PFSK-1 (cell line): ENCODE data around the gene TAF15.

Experiments used
- POLR2AphosphoS5 ChIP-seq: IDR thresholded peaks from 2 replicates; pipeline ENCODE4 v1.6.1; 2012; ENCODE audit warnings: low read depth, mild to moderate bottlenecking, control low read depth, low read length, moderate library complexity
- SIN3A ChIP-seq: IDR thresholded peaks from 2 replicates; pipeline ENCODE4 v1.6.1; 2012; ENCODE audit warnings: mild to moderate bottlenecking, low read length, moderate library complexity, borderline replicate concordance; ENCODE audit not compliant: insufficient read depth
- TAF1 ChIP-seq: IDR thresholded peaks from 2 replicates; pipeline ENCODE4 v1.6.1; 2012; ENCODE audit warnings: low read length, control low read depth, borderline replicate concordance; ENCODE audit not compliant: insufficient read depth
- TF ChIP-seq, protein P1 (sequence below), 2 experiments: IDR thresholded peaks; 2 replicates each; pipeline versions ENCODE4 v1.6.1 to v1.8.0; 2011 to 2012; ENCODE audit warnings: low read depth in 2 of 2, low read length in 2 of 2, control low read depth in 1 of 2, inconsistent platforms in 1 of 2, mild to moderate bottlenecking in 1 of 2, moderate library complexity in 1 of 2; ENCODE audit not compliant: insufficient read depth in 1 of 2

- TF ChIP-seq POLR2AphosphoS5 (no peak), TAF1 (no peak), SIN3A (no peak)
- TF ChIP-seq, protein P1, sequence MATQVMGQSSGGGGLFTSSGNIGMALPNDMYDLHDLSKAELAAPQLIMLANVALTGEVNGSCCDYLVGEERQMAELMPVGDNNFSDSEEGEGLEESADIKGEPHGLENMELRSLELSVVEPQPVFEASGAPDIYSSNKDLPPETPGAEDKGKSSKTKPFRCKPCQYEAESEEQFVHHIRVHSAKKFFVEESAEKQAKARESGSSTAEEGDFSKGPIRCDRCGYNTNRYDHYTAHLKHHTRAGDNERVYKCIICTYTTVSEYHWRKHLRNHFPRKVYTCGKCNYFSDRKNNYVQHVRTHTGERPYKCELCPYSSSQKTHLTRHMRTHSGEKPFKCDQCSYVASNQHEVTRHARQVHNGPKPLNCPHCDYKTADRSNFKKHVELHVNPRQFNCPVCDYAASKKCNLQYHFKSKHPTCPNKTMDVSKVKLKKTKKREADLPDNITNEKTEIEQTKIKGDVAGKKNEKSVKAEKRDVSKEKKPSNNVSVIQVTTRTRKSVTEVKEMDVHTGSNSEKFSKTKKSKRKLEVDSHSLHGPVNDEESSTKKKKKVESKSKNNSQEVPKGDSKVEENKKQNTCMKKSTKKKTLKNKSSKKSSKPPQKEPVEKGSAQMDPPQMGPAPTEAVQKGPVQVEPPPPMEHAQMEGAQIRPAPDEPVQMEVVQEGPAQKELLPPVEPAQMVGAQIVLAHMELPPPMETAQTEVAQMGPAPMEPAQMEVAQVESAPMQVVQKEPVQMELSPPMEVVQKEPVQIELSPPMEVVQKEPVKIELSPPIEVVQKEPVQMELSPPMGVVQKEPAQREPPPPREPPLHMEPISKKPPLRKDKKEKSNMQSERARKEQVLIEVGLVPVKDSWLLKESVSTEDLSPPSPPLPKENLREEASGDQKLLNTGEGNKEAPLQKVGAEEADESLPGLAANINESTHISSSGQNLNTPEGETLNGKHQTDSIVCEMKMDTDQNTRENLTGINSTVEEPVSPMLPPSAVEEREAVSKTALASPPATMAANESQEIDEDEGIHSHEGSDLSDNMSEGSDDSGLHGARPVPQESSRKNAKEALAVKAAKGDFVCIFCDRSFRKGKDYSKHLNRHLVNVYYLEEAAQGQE (IDR thresholded peaks at IDR 0.05; ENCODE audit: insufficient read depth in 1 of 2, low read depth in 2 of 2, low read length in 2 of 2) = no peak
Measured at GRCh38 chr17:35875072-35875799, 66.0 kb downstream of the TAF15 start.
